ENCODE results near the gene SH2D2A. TPM values are rescaled to one million over a fixed set of nuclear protein-coding genes. Genes with fewer than 3 reads are reported as not detected.
"Not testable (repeated sequence)": the region's sequence is repeated elsewhere in the genome, so short reads cannot be mapped to it uniquely, and the experiment has no call there.

Gene SH2D2A
- total RNA-seq, 2 donors from 2014 or later = 3.2 to 3.4 TPM

DNA sequence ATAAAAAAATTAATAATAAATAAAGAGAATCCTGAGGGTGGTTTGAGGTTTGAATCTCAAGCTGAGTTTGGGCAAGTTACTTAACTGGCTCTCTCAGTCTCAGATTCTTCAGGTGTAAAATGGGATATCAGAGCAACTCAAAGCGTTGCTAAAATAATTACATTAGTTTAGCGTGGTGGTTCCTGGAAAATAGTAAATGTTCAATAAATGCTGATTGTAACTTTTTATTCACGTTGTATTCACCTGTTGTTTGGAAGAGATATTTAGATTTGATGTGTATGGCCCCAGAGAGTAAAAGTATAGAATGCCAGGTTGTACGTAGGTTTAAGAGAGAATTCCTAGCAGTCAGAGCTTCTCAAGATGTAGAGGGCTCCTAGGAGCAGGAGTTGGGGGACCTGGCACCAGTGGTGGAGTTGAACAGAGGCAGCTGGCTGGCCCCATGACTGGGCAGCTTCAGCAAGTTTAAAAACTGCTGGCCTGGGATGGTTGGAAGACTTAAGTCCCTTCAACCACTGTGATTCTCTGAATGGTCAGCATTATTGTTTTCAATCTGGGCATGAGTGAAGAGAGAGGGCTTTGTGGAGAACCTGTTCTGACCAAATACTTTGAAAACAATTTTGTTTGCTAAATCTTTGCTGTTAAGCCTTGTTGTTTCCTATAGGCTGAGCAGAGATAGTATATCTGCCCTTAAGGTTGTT is 26.9 kb downstream of the SH2D2A start:
- intact Hi-C loops (cut with DNase I) = loop anchor here in 1 of 2 donors (10.0 kb wide), 1 partner anchor 75 kb away; the partner anchor contains the start of gene NTRK1
- no peak for DNase-seq (ENCODE audit: low spot score)

DNA sequence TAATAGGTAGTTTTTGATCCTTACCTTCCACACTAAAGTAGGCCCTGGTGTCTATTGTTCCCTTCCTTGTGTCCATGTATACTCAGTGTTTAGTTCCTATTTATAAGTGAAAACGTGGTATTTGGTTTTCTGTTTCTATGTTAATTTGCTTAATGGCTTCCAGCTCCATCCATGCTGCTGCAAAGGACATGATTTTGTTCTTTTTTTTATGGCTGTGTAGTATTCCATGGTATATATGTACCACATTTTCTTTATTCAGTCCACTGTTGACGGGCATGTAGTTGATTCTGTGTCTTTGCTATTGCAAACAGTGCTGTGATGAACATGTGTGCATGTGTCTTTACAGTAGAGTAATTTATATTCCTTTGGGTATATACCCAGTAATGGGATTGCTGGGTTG is 28.5 kb downstream of the SH2D2A start:
- DNase-seq (ENCODE audit: low spot score) = no peak
- intact Hi-C loops (cut with DNase I) = no loop called here

DNA sequence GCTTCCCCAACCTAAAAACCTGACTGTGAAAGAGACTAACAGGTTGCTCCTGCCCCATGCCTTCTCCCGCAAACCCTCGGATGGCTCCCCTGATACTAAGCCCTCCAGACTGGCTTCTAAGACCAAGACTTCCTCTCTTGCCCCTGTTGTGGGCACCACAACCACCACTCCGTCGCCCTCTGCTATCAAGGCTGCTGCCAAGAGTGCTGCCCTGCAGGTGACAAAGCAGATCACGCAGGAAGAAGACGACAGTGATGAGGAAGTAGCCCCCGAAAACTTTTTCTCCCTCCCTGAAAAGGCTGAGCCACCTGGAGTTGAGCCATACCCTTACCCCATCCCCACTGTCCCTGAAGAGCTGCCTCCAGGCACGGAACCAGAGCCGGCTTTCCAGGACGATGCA is 30.0 kb downstream of the SH2D2A start:
- no peak for DNase-seq (ENCODE audit: low spot score)
- intact Hi-C loops (cut with DNase I) = no loop called here

DNA sequence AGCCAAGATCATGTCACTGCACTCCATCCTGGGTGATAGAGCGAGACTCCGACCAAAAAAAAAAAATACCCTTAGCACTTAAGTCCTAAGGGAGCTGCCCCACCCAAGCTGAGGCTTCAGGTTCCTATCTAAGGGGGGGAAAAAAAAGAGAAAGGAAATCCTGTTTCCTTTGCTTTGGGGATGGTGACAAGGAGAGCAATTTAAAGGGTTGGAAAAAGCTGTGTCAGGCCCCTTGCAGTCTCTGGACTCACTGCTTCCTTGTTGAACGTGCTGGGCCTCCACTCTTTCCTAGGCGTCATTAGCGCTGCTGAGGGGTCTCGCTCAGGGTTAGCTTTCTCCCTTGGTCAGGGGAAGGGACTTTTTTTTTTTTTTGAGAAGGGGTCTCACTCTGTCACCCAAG is 31.2 kb downstream of the SH2D2A start:
- DNase-seq (ENCODE audit: low spot score) = no peak
- intact Hi-C loops (cut with DNase I) = no loop called here

DNA sequence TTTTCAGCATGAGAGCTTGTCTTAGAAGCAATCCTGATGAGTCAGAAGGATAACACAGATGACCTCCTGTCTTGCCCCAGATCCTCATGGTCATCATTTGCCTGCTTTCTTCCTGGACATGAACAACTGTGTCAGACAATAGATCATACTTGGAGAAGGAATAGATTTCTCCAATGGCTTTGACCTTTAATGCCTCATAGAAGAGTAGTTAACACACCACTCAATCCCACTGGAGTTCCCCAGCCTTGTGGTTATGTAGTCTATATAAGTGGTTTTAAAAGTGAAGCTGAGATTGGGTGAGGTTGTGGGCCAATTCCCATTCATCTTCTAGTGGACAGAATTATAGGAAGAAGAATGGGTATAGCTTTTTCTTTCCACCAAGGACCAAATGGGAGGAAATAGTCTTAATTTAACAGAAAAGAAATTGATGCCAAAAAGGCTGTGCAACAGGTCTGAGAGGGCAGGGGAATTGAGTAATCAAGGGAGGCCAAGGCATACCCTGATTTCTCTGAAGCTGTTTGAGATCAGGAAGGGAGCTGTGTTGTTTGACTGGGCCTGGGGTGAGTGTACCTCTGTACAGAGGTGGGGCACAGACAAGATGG is 35.0 kb downstream of the SH2D2A start:
- DNase-seq (ENCODE audit: low spot score) = no peak
- intact Hi-C loops (cut with DNase I) = no loop called here

DNA sequence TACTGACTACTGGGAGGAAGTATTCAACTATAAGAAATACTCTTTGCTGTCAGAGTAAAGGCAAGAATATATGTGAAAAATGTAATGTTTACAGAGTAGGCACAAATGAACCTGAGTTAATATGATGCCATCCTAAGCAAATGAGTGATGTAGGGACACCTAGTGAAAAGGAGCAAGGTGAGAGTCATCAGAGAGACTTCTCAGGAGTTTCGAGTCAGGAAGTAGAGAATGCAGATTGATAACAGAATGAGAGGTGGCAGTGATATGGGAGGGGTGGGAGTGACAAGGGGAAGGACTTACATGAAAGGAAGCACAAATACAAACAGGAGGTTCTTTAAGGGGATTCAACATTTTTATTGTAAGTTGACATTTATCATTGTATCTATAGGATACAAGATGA is 39.1 kb downstream of the SH2D2A start:
- intact Hi-C loops (cut with DNase I) = no loop called here
- DNase-seq (ENCODE audit: low spot score) = no peak

DNA sequence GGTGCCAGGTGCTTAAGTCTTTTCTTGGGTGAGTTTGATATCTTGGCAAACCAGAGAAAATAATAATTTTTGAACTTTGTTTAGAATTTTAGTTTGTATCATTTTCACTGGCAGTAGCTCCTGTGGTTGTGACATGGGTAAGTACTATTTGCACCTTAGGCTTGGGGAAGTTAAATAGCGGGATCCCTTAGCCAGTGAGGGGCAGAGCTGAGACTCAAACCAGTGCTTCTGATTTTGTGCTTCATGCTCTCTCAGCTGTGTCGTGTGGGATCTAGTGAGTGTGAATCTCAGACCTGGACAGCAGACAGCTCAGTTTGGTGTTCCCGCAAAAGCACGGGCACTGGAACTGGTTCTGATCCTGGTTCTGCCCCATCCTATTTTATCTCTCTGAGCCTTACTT is 39.7 kb downstream of the SH2D2A start:
- no peak for DNase-seq (ENCODE audit: low spot score)
- intact Hi-C loops (cut with DNase I) = no loop called here

DNA sequence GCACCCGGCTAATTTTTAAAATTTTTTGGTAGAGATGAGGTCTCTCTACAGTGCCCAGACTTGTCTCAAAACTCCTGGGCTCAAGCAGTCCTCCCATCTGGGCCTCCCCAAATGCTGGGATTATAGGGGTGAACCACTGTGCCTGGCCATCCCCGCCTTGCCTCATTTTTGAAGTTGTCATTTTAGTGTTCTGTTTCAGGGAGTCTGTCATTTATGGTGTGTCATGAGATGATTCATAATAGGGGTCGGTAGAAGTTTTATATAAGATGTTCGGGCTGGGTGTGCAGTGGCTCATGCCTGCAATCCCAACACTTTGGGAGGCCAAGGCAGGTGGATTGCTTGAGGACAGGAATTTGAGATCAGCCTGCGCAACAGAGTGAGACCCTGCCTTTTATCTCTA is 40.8 kb downstream of the SH2D2A start:
- intact Hi-C loops (cut with DNase I) = no loop called here
- DNase-seq (ENCODE audit: low spot score) = no peak

DNA sequence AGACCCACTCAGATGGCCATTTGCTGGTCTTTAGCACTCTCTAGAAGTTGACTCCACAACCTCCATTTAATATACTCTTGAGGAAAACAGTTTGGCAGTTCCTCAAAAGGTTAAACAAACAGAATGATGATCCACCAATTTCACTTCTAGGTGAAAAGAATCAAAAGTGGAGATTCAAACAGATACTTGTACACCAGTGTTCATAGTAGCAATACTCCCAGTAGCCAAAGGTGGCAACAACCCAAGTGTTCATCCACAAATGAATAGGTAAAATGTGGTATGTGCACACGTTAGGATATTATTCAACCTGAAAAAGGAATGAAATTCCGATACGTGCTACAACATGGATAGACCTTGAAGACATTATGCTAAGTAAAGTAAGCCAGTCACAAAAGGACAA is 43.0 kb downstream of the SH2D2A start:
- intact Hi-C loops (cut with DNase I) = no loop called here
- DNase-seq (ENCODE audit: low spot score) = no peak

DNA sequence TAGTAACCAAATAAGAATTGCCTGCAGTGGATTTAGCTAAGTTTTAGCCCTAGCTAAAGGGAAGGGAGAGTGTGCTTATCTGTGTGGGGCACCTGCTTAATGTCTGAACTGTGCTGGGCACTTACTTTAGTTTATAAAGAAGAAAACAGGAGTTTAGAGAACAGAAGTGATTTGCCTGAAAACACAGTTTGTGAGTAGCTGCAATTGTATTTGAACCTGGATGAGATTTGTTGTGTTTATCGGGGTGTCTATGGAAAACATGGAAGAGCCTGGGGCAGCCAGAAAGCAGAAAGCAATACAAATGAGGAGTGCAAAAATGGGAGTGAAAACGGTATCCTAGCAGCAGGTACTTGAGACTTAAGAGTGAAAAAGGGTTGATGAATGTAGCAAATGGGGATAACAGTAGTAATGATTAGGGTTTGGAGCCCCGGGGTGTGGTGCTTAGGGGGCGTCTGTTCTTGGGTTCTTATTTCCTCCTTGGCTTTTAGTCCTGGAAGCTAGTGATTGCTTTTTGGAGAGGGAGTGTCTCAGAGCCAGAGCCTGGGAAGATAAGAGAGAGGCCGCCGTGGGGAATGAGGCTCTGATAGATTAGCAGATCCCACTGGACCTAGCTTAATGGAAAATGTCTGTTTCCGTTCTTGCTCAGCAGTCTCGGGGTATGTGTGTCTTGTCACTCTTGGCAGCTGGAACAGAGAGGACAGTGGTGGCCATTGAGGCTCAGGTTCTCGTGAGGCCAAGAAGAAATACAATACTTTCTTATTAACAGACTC is 43.7 kb downstream of the SH2D2A start:
- intact Hi-C loops (cut with DNase I) = no loop called here
- peak; percentile 72 for DNase-seq (ENCODE audit: low spot score)

DNA sequence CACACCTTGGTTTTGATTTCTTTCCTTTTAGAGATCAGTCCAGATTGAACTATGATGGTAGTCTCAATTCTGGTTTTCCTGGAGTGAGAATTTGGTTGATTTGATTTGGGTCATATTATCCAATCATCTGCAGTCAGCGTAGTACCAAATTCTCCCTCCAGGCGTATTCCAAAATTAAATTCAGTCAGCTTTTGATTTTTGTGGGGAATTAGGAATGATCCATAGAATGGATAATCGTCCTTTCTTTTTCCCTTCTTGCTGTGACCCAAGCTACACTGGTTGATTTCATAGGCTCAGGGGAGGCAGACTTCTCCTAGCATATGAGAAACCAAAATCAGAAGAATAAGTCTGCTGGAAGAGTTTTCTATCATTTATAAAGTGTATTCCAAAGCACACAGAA is 44.4 kb downstream of the SH2D2A start:
- intact Hi-C loops (cut with DNase I) = no loop called here

DNA sequence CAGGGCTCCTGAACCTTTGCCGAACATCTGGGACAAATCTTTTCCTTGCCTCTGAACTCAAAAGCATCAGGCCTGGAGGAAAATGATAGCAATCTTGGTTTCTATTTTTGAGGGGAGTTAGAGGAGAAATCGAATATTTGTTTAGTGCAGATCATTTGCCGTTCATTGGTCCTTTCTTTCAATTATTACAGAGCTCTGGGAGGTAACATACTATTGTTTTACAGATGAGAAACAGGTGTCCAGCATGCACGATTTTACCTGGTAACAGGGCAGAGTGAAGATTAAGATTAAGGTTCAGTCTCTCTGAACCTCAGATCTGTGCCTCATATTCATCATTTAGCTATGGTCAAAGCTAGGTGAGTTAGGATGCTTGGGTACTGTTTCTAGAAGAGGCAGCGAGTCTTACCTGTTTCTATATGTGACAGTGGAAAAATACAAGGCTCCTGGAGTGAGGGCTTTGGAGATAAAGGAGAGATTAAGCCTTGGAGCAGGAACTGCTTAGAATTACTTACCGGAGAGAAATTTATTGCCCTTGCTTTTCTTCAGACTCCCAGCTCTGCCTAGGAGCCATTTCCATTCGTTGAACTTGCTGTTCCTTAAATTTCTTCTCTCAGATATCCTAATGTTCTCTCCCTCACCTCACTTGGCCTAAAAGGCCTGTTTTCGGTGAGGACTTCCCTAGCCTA is 47.9 kb downstream of the SH2D2A start:
- intact Hi-C loops (cut with DNase I) = no loop called here
- no peak for DNase-seq (ENCODE audit: low spot score)

More for the DNA sequence above, 44.4 kb downstream of the SH2D2A start:
- no peak for DNase-seq (ENCODE audit: low spot score)

DNA sequence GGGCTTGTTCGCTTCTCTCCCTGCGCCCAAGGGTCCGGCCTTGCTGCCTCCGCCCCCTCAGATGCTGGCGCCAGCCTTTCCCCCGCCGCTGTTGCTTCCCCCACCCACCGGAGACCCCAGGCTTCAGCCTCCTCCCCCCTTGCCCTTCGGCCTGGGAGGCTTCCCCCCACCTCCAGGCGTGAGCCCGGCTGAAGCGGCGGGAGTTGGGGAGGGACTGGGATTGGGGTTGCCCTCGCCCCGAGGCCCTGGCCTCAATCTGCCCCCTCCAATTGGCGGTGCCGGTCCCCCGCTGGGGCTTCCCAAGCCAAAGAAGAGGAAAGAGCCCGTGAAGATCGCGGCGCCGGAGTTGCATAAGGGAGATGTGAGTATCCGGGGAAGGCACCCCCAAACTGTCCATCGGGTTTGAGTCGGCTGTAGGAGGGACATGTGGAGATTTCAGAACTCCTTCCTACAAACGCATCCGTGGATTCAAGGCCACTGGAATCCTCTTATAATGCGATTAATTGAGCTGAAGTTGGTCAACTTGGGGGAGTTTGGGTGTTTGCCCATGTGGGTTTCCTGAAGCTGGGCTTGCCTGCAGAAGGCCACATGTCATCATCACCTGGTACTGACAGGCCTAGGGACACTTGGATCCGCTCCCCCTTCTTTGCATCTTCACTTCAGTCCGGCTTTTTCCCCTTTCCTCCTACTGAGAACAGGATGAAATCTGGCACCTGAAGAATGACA is 48.6 kb downstream of the SH2D2A start:
- intact Hi-C loops (cut with DNase I) = no loop called here
- peak; percentile 89 for DNase-seq (ENCODE audit: low spot score)

DNA sequence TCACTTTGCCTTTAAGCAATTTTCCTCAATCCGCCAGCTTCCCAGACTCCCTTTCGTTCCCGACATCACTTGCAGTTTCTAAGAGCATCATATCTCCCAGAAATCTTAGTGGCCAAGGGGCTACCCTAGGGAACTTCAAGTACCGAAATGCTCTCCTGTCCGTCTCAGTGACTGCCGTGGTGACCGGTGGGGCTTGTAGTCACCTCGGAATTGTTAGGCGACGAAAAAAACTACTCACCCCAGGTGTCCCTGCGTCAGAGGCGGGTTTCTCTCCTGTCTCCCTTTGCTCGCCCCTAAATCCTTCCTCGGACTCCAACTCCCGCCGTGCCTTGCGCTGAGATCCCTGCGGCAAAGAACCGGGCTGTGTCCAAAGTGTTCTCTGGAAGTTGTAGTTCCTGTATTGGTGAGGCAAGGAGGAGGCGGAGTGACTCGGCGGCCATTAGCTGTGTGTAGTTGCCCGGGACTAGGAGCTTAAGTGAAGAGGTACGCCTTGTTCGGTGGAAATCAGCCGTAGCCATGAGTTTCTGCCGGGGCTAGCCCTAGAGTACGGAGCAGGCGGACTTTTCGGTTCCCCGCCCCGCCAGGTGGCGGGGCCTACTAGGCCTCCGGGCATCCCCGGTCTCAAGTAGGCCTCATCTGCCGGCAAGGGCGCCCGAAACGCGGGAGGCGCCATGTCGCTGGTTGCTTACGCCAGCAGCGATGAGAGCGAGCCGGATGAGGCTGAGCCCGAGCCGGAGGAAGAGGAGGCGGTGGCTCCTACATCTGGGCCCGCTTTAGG is 49.4 kb downstream of the SH2D2A start, which contains the start of gene PRCC:
Gene PRCC, plus strand, starts transcription at position 435 of the 778 bp plus-strand sequence. Its CDS starts 237 bp downstream, at position 672.
- intact Hi-C loops (cut with DNase I) = no loop called here
- peak; percentile 99 for DNase-seq (ENCODE audit: low spot score)

DNA sequence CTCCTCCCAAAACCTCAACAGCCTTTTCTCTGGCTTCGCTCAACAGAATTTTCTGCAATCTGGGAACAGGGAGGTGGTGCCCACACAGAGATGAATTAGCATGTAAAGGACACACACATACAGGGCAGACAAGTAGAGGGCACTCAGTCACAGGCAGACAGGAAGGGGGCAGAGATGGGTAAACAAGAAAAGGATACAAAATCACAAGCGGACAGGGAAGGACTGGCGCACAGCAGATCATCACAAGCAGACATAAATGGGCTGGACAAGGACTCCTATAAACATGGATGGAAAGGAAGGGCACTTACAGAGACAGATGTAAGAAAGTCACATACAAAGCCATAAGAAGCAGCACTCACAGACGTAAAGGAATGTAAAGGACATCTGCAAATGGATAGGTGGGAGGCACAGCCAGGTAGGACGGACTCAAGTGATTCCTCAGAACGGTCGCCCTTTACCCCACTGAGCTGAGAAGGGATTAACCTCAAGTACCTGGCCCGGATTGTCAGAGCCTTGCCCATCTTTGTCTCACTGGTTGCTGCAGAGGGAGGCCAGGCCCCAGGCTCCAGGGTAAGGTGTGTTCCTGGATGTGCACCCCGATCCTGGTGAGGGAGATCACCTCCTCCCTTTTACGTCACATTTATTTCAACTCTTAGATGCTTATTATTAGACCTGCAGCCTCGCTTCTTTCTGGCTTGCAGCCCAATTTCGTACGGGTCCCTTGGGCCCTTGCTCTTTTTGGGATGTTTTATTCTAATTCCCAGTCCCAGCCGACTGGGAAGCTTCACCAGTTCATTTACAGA is 50.1 kb downstream of the SH2D2A start:
- peak; percentile 22 for DNase-seq (ENCODE audit: low spot score)
- intact Hi-C loops (cut with DNase I) = no loop called here

DNA sequence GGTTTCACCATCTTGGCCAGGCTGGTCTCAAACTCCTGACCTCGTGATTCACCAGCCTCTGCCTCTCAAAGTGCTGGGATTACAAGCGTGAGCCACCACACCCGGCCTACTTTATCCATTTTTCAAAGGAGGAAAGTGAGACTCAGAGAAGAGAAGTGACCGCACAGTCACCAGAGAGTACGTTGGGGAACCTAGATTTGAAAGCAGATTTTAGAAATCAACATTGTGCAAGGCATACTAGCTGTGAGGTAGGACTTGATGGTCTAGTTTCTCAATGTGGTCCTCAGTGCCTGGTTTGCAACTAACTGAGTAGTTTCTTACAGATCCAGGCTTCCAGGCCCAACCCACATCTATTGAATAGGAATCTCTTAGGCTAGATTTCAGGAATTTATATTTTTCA is 51.0 kb downstream of the SH2D2A start:
- intact Hi-C loops (cut with DNase I) = no loop called here
- DNase-seq (ENCODE audit: low spot score) = peak; percentile 22

DNA sequence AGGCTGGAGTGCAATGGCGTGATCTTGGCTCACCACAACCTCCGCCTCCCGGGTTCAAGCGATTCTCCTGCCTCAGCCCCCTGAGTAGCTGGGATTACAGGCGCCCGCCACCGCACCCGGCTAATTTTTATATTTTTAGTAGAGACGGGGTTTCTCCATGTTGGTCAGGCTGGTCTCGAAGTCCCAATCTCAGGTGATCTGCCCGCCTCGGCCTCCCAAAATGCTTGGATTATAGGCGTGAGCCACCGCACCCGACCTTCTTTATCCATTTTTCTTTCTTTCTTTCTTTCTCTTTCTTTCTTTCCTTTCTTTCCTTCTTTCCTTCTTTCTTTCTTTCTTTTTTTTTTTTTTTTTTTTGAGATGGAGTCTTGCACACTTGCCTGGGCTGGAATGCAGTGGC is 51.5 kb downstream of the SH2D2A start:
- peak; percentile 58 for DNase-seq (ENCODE audit: low spot score)
- intact Hi-C loops (cut with DNase I) = not testable (repeated sequence)

DNA sequence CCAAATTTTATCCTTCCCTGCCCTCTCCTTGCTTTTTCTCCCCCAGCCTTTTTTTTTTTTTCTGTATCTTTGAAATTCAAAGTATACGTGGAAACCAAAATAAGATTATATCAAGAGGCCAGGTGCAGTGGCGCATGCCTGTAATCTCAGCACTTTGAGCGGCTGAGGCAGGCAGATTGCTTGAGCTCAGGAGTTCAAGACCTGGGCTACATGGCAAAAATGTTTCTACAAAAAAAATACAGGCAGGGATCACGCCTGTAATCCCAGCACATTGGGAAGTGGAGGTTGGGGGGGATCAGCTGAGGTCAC is 55.9 kb downstream of the SH2D2A start:
- peak; percentile 34 for DNase-seq (ENCODE audit: low spot score)
- intact Hi-C loops (cut with DNase I) = no loop called here

All from posterior vena cava (tissue), 2 donors.